ENCODE data around the gene SLN.
"Not testable (repeated sequence)": the region's sequence is repeated elsewhere in the genome, so short reads cannot be mapped to it uniquely, and the experiment has no call there.

The SLN gene

GRCh38 chr11:107711861-107712755 lies at the start of gene SLN:
TSS of gene SLN (minus strand) at chr11:107712056.
- no peaks in the 10 kb centered on the region for H3K36me3 Mint-ChIP-seq
- DNase-seq (ENCODE audit: low spot score in 2 of 2) (no peak), ATAC-seq (ENCODE audit: low read depth) (no peak)
- peaks cover 4% of the 10 kb centered on the region for H3K9me3 Mint-ChIP-seq
- H3K27ac Mint-ChIP-seq, result no peak within 1 kb of the TSS
- no peak within 1 kb of the TSS for H3K4me3 Mint-ChIP-seq
- peaks cover 14% of the 10 kb centered on the region for H3K27me3 Mint-ChIP-seq
- no peaks in the 10 kb centered on the region for H3K4me1 Mint-ChIP-seq

DNA sequence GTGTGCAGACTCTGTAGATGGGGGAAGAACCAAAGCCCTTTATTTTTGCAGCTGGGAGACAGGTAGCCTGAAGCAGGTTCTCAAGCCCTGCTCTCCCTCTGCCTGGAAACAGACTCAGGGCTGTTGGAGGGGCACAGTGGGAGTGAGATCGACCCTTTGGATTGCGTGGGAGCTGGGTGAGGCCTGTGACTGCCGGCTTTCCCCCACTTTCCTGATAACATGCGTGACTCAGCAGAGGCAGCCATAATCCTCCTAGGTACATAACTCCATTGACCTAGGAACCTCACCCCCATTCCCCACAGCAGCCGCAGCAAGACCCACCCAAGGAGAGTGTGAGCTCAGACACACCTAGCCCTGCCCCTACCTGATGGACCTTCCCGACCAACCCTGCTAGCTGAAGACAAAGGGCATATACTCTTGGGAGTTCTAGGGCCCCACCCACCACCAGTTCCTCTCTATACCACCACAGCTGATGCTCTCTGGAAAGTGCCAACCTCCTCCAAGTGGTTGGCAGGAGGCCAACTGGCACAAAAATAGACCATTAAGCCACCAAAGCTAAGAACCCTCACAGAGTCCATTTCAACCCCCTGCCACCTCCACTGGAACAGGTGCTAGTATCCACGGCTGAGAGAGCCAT lies 47.0 kb upstream of the SLN start:
- not testable (repeated sequence) for H3K4me3 Mint-ChIP-seq; ATAC-seq (ENCODE audit: low read depth); H3K36me3 Mint-ChIP-seq; H3K27ac Mint-ChIP-seq; H3K9me3 Mint-ChIP-seq; H3K4me1 Mint-ChIP-seq; H3K27me3 Mint-ChIP-seq; DNase-seq (ENCODE audit: low spot score in 2 of 2)

GRCh38 chr11:107757661-107758060 lies 45.8 kb upstream of the SLN start:
- H3K27ac Mint-ChIP-seq, result no peak overlapping the region
- ATAC-seq (ENCODE audit: low read depth) (no peak), DNase-seq (ENCODE audit: low spot score in 2 of 2) (no peak)
- H3K4me1 Mint-ChIP-seq, result no peaks in the 10 kb centered on the region
- no peaks in the 10 kb centered on the region for H3K9me3 Mint-ChIP-seq
- no peaks in the 10 kb centered on the region for H3K36me3 Mint-ChIP-seq
- H3K27me3 Mint-ChIP-seq, result peaks cover 6% of the 10 kb centered on the region
- H3K4me3 Mint-ChIP-seq, result no peak overlapping the region

DNA sequence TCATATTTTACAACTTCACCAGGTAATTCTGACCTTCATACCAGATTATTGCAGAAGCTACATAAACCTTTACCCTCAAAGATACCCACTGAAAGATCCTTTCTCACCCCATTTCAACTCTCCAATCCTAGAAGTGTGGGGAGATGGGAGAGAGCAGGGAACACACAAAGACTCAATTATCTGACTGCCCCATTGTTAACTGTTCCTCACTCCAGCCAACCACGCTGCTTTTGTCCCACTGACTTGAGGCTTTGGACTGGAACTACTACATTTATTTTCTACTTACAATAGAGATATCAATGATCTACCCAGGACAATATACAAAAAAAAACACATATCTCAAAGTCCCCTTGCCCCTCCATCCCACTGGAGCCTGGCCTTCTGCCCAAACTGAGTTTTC lies 44.7 kb upstream of the SLN start:
- no peak for DNase-seq (ENCODE audit: low spot score in 2 of 2)
- H3K4me1 Mint-ChIP-seq, result no peaks in the 10 kb centered on the region
- H3K4me3 Mint-ChIP-seq, result no peak overlapping the region
- H3K27me3 Mint-ChIP-seq, result peaks cover 4% of the 10 kb centered on the region
- H3K9me3 Mint-ChIP-seq, result no peaks in the 10 kb centered on the region
- no peak overlapping the region for H3K27ac Mint-ChIP-seq
- no peak for ATAC-seq (ENCODE audit: low read depth)
- H3K36me3 Mint-ChIP-seq, result no peaks in the 10 kb centered on the region

- Mint-ChIP-seq H3K36me3 (no peaks in the 10 kb centered on the region), H3K9me3 (no peaks in the 10 kb centered on the region), H3K4me3 (no peak overlapping the region), H3K4me1 (no peaks in the 10 kb centered on the region), H3K27ac (no peak overlapping the region), H3K27me3 (peaks cover 7% of the 10 kb centered on the region)
- ATAC-seq (ENCODE audit: low read depth), result no peak
- DNase-seq (ENCODE audit: low spot score in 2 of 2), result no peak
Observed at GRCh38 chr11:107752949-107753822, 41.3 kb upstream of the SLN start.

GRCh38 chr11:107752508-107752907 lies 40.7 kb upstream of the SLN start:
- no peaks in the 10 kb centered on the region for H3K36me3 Mint-ChIP-seq
- ATAC-seq (ENCODE audit: low read depth) (no peak), DNase-seq (ENCODE audit: low spot score in 2 of 2) (no peak)
- no peak overlapping the region for H3K27ac Mint-ChIP-seq
- H3K27me3 Mint-ChIP-seq, result peaks cover 3% of the 10 kb centered on the region
- no peak overlapping the region for H3K4me3 Mint-ChIP-seq
- no peaks in the 10 kb centered on the region for H3K4me1 Mint-ChIP-seq
- H3K9me3 Mint-ChIP-seq, result no peaks in the 10 kb centered on the region

- Mint-ChIP-seq H3K27ac (no peak overlapping the region), H3K9me3 (no peaks in the 10 kb centered on the region), H3K4me1 (no peaks in the 10 kb centered on the region), H3K4me3 (no peak overlapping the region), H3K27me3 (peaks cover 3% of the 10 kb centered on the region), H3K36me3 (no peaks in the 10 kb centered on the region)
- ATAC-seq (ENCODE audit: low read depth), result no peak
- no peak for DNase-seq (ENCODE audit: low spot score in 2 of 2)
Observed at GRCh38 chr11:107751082-107751481, 39.2 kb upstream of the SLN start.

DNA sequence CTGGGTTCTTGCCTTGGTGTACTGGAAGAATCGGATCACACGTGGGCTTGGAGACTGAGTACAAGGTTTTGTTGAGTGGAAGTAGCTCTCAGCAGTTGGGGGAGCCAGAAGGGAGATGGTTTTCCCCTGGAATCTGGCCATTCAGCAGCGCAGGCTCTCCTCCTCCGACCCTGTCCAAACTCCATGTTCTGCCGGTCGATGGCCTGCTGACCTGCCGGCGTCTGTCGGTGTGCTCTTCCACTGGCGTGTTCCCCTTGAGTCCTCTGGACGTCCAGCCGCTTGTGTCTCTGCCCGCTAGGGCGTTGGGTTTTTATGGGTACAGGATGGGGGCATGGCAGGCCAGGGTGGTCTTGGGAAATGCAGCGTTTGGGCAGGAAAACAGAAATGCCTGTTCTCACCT lies 38.5 kb upstream of the SLN start:
- DNase-seq (ENCODE audit: low spot score in 2 of 2) (no peak), ATAC-seq (ENCODE audit: low read depth) (no peak)
- no peak overlapping the region for H3K27ac Mint-ChIP-seq
- no peaks in the 10 kb centered on the region for H3K9me3 Mint-ChIP-seq
- H3K4me1 Mint-ChIP-seq, result no peaks in the 10 kb centered on the region
- no peak overlapping the region for H3K4me3 Mint-ChIP-seq
- H3K27me3 Mint-ChIP-seq, result peaks cover 5% of the 10 kb centered on the region
- H3K36me3 Mint-ChIP-seq, result no peaks in the 10 kb centered on the region

GRCh38 chr11:107747622-107748021 lies 35.8 kb upstream of the SLN start:
- no peak for DNase-seq (ENCODE audit: low spot score in 2 of 2)

DNA sequence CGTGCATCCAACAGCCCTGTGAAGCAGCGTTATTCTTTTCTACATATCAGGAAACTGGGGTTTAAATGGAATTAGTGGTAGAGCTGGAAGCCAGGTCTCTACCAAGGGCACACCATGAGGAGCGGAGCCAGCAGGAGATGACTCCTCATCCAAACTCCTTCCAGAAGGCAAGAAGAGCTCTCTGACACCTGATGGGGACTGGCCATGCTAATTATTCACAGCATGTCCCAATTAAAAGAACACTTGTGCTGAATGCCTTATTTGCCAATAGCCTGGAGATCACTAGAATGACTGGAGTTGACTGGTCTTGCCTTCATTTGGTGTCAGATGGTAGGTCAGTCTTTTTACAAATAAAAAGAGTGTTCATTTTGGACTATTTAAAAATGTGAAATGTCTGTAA lies 32.9 kb upstream of the SLN start:
- no peak for ATAC-seq (ENCODE audit: low read depth)
- Mint-ChIP-seq H3K4me3 (no peak overlapping the region), H3K36me3 (no peaks in the 10 kb centered on the region), H3K4me1 (no peaks in the 10 kb centered on the region), H3K27me3 (peaks cover 6% of the 10 kb centered on the region), H3K27ac (no peak overlapping the region), H3K9me3 (no peaks in the 10 kb centered on the region)
- DNase-seq (ENCODE audit: low spot score in 2 of 2), result no peak

More at GRCh38 chr11:107747622-107748021, 35.8 kb upstream of the SLN start:
- ATAC-seq (ENCODE audit: low read depth), result no peak
- no peaks in the 10 kb centered on the region for H3K4me1 Mint-ChIP-seq
- H3K27me3 Mint-ChIP-seq, result peaks cover 6% of the 10 kb centered on the region
- no peaks in the 10 kb centered on the region for H3K9me3 Mint-ChIP-seq
- H3K27ac Mint-ChIP-seq, result no peak overlapping the region
- no peak overlapping the region for H3K4me3 Mint-ChIP-seq
- H3K36me3 Mint-ChIP-seq, result no peaks in the 10 kb centered on the region

- Mint-ChIP-seq H3K4me3 (no peak overlapping the region), H3K36me3 (no peaks in the 10 kb centered on the region), H3K4me1 (no peaks in the 10 kb centered on the region), H3K27ac (no peak overlapping the region), H3K27me3 (peaks cover 12% of the 10 kb centered on the region), H3K9me3 (no peaks in the 10 kb centered on the region)
- ATAC-seq (ENCODE audit: low read depth), result no peak
- no peak for DNase-seq (ENCODE audit: low spot score in 2 of 2)
Observed at GRCh38 chr11:107743191-107743590, 31.3 kb upstream of the SLN start.

GRCh38 chr11:107741044-107741823 lies 29.4 kb upstream of the SLN start:
- H3K4me3 Mint-ChIP-seq, result no peak overlapping the region
- ATAC-seq (ENCODE audit: low read depth) (peak; percentile 32), DNase-seq (ENCODE audit: low spot score in 2 of 2) (no peak)
- H3K4me1 Mint-ChIP-seq, result no peaks in the 10 kb centered on the region
- H3K27me3 Mint-ChIP-seq, result peaks cover 12% of the 10 kb centered on the region
- no peaks in the 10 kb centered on the region for H3K9me3 Mint-ChIP-seq
- no peaks in the 10 kb centered on the region for H3K36me3 Mint-ChIP-seq
- H3K27ac Mint-ChIP-seq, result no peak overlapping the region

DNA sequence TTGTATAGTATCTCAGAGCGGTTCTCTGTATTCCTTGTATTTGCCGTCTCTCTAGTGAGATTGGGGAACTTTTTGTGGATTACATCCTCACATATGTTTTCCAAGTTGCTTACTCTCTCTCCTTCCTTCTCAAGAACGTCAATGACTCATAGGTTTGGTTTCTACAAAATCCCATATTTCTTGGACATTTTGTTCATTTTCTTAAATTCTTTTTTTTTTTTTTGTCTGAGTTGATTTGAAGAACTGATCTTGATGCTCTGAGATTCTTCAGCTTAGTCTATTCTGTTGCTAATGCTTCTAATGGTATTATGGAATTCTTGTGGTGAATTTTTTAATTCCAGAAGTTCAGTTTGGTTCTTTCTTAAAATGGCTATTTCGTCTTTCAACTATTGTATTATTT lies 28.4 kb upstream of the SLN start:
- ATAC-seq (ENCODE audit: low read depth) (no peak), DNase-seq (ENCODE audit: low spot score in 2 of 2) (no peak)
- peaks cover 10% of the 10 kb centered on the region for H3K27me3 Mint-ChIP-seq
- H3K4me3 Mint-ChIP-seq, result no peak overlapping the region
- no peaks in the 10 kb centered on the region for H3K4me1 Mint-ChIP-seq
- H3K9me3 Mint-ChIP-seq, result no peaks in the 10 kb centered on the region
- no peak overlapping the region for H3K27ac Mint-ChIP-seq
- no peaks in the 10 kb centered on the region for H3K36me3 Mint-ChIP-seq

All from memory B cell (primary cell).